PFSK-1 (cell line): ENCODE results near the gene WAS.

Source experiments
- POLR2AphosphoS5 ChIP-seq: IDR thresholded peaks from 2 replicates; pipeline ENCODE4 v1.6.1; 2012; ENCODE audit warnings: low read depth, mild to moderate bottlenecking, control low read depth, low read length, moderate library complexity
- SIN3A ChIP-seq: IDR thresholded peaks from 2 replicates; pipeline ENCODE4 v1.6.1; 2012; ENCODE audit warnings: mild to moderate bottlenecking, low read length, moderate library complexity, borderline replicate concordance; ENCODE audit not compliant: insufficient read depth
- TAF1 ChIP-seq: IDR thresholded peaks from 2 replicates; pipeline ENCODE4 v1.6.1; 2012; ENCODE audit warnings: low read length, control low read depth, borderline replicate concordance; ENCODE audit not compliant: insufficient read depth
- TF ChIP-seq, protein P1 (sequence below), 2 experiments: IDR thresholded peaks; 2 replicates each; pipeline versions ENCODE4 v1.6.1 to v1.8.0; 2011 to 2012; ENCODE audit warnings: low read depth in 2 of 2, low read length in 2 of 2, control low read depth in 1 of 2, inconsistent platforms in 1 of 2, mild to moderate bottlenecking in 1 of 2, moderate library complexity in 1 of 2; ENCODE audit not compliant: insufficient read depth in 1 of 2

DNA sequence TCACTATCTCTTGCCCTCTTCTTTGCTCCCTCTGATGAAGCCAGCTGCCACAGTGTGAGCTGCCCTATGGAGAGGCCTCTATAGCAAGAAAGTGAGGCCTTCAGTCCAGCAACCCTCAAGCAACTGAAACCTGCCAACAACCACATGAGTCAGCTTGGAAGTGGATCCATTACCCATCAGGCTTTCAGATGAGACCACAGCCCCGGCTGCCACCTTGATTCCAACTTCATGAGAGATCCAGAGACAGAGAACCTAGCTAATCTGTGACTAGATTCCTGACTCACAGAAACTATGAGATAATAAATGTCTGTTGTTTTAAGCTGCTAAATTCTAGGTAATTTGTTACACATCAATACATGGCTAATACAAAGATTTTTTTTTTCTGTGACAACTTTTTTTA is 20.4 kb upstream of the WAS start:
- TF ChIP-seq, protein P1, sequence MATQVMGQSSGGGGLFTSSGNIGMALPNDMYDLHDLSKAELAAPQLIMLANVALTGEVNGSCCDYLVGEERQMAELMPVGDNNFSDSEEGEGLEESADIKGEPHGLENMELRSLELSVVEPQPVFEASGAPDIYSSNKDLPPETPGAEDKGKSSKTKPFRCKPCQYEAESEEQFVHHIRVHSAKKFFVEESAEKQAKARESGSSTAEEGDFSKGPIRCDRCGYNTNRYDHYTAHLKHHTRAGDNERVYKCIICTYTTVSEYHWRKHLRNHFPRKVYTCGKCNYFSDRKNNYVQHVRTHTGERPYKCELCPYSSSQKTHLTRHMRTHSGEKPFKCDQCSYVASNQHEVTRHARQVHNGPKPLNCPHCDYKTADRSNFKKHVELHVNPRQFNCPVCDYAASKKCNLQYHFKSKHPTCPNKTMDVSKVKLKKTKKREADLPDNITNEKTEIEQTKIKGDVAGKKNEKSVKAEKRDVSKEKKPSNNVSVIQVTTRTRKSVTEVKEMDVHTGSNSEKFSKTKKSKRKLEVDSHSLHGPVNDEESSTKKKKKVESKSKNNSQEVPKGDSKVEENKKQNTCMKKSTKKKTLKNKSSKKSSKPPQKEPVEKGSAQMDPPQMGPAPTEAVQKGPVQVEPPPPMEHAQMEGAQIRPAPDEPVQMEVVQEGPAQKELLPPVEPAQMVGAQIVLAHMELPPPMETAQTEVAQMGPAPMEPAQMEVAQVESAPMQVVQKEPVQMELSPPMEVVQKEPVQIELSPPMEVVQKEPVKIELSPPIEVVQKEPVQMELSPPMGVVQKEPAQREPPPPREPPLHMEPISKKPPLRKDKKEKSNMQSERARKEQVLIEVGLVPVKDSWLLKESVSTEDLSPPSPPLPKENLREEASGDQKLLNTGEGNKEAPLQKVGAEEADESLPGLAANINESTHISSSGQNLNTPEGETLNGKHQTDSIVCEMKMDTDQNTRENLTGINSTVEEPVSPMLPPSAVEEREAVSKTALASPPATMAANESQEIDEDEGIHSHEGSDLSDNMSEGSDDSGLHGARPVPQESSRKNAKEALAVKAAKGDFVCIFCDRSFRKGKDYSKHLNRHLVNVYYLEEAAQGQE (IDR thresholded peaks at IDR 0.05; ENCODE audit: insufficient read depth in 1 of 2, low read depth in 2 of 2, low read length in 2 of 2) = no peak
- TF ChIP-seq TAF1 = no peak
- TF ChIP-seq SIN3A = no peak
- no peak for TF ChIP-seq POLR2AphosphoS5
